Mesangial cell (primary cell): ENCODE results near the gene BLOC1S5. TPM values are rescaled to one million over a fixed set of nuclear protein-coding genes. Genes with fewer than 3 reads are reported as not detected.

Source experiments
- total RNA-seq: library from RNA; depleted of rRNA; stranded (reverse); fragments of >200 nt; gene quantifications from 2 replicates; pipeline ENCODE4 v1.2.3, GENCODE V29; 2015

The BLOC1S5 gene
- 5.1 and 11.4 TPM in 2 replicates for total RNA-seq

GRCh38 chr6:8063761-8064637, at the start of gene BLOC1S5:
TSS of gene BLOC1S5 (minus strand) at chr6:8064389. CDS start at chr6:8064376, 13 bp downstream.

DNA sequence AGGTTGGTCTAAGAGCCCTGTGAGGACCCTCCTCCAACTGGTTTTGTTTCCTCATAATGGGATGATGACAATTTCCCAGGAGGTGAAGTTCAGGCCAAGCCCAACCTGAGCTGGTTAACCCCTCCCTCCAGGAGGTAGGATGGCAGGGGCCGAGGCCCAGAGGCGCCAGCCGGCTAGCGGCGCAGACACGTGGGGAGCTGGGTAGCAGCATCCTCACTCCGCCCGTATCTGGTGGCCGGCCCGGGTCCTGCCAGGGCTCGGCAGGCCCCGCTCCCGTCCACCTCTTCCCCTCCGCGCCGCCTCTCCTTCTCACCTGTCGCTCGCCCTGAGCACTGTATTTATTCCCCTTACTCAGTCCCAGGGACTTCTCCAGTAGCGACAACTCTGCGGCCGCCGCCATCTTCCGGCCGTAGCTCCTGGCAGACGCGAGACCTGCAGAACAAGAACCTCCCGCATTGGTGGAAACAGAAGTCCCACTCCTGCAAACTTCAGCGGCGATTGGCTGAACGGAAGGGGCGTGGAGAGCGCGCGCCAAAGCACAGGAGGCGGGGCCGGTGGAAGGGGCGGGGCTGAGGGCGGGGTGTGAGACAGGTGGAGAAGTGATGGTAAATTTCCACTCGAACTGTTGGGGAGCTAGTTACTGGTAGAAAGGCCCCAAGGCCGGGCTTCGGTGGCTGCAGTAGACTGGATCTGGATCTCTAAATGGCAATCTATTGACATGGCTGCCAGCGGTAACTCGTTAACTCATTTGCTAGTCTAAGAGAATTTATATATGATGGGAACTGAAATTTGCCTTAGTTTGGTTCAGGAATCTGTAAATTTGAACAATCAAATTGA, 38.2 kb upstream of the BLOC1S5 start, which contains the start of gene EEF1E1:
EEF1E1 (minus strand) TSS at position 427 of the 837 bp plus-strand sequence; CDS start at position 400, 27 bp downstream.

Other genes with a start within 250 kb of the BLOC1S5 start
- 214 and 298 TPM in 2 replicates for gene TXNDC5, start 153.6 kb downstream of the BLOC1S5 start, total RNA-seq
- gene EEF1E1, start 38.2 kb upstream of the BLOC1S5 start, total RNA-seq = 73.0 and 98.9 TPM in 2 replicates